ENCODE results near the gene STRIP2.

Gene STRIP2

DNA sequence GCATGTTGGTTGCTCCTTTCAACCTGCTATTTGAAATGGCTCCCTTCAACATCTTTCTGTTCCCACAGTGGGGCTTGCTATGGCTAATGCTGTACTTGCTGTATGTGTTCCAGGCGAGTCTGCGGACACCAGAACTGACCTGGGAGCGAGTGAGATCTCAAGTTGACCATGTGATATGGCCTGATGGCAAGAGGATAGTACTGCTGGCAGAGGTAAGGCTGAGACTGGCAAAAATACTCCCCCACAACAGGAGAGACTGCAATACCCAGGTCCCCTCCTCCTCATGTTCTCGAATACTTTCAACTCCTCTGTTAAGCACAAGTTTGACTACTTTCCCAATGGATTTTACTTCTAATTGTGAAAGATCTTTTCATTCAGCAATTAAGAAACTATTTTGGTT lies 11.5 kb upstream of the STRIP2 start:
- no peaks in the 10 kb centered on the region for H3K4me1 ChIP-seq (ENCODE audit: control insufficient read depth, insufficient read depth, low read length, poor library complexity, severe bottlenecking)
- WGBS, 2 experiments (ENCODE audit: insufficient coverage in 2 of 2), result 93 to 100% methylated on average over 1 to 3 of the region's 4 CpGs
- no peak overlapping the region for H3K4me3 ChIP-seq (ENCODE audit: extremely low read depth, insufficient read depth, low read length, poor library complexity, severe bottlenecking)
- H3K27ac ChIP-seq (ENCODE audit: low read depth, low read length, severe bottlenecking), result no peak overlapping the region
- H3K36me3 ChIP-seq (ENCODE audit: control insufficient read depth, insufficient read depth, low read length), result peaks cover 24% of the 10 kb centered on the region
- H3K9me3 ChIP-seq (ENCODE audit: control insufficient read depth, low read length), result no peaks in the 10 kb centered on the region

DNA sequence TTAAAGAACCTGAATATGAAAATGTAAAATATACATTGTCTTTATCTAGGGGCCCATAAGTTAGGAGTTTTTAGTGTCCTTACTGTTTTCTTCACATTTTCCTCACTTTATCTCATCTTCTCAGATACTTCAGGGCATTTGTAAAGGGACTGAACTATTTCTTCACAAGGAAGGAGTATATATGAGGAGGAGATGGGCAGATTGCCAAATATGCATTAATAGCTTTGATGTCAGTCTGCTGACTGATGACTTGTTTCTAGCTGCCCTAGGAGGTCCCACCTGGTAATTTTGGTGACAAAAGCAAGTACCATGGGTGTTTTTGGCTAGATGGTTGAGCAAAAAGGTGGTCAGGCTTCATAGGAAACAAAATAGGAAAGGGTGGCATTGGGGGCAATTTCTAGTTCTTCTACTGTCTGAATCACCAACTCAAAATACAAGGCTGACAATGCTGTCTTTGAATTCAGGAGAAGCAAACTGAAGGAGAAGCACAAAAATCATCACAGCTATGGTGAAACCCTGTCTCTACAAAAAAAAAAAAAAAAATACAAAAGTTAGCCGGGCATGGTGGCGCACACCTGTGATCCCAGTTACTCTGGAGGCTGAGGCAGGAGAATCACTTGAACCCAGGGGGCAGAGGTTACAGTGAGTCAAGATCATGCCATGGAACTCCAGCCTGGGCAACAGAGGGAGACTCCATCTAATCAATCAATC lies 10.4 kb upstream of the STRIP2 start:
- 100% methylated on average over 1 of the region's 2 CpGs for WGBS, 2 experiments (ENCODE audit: insufficient coverage in 2 of 2)
- peaks cover 25% of the 10 kb centered on the region for H3K36me3 ChIP-seq (ENCODE audit: control insufficient read depth, insufficient read depth, low read length)
- no peak overlapping the region for H3K4me3 ChIP-seq (ENCODE audit: extremely low read depth, insufficient read depth, low read length, poor library complexity, severe bottlenecking)
- H3K4me1 ChIP-seq (ENCODE audit: control insufficient read depth, insufficient read depth, low read length, poor library complexity, severe bottlenecking), result no peaks in the 10 kb centered on the region
- H3K9me3 ChIP-seq (ENCODE audit: control insufficient read depth, low read length), result no peaks in the 10 kb centered on the region
- H3K27ac ChIP-seq (ENCODE audit: low read depth, low read length, severe bottlenecking), result no peak overlapping the region

GRCh38 chr7:129426482-129426881 lies 7.8 kb upstream of the STRIP2 start:
- Histone ChIP-seq H3K4me3 (ENCODE audit: extremely low read depth, insufficient read depth, low read length, poor library complexity, severe bottlenecking) (no peak overlapping the region), H3K9me3 (ENCODE audit: control insufficient read depth, low read length) (no peaks in the 10 kb centered on the region), H3K36me3 (ENCODE audit: control insufficient read depth, insufficient read depth, low read length) (peaks cover 25% of the 10 kb centered on the region), H3K4me1 (ENCODE audit: control insufficient read depth, insufficient read depth, low read length, poor library complexity, severe bottlenecking) (no peaks in the 10 kb centered on the region), H3K27ac (ENCODE audit: low read depth, low read length, severe bottlenecking) (no peak overlapping the region)

- no peak overlapping the region for H3K4me3 ChIP-seq (ENCODE audit: extremely low read depth, insufficient read depth, low read length, poor library complexity, severe bottlenecking)
- H3K36me3 ChIP-seq (ENCODE audit: control insufficient read depth, insufficient read depth, low read length), result peaks cover 25% of the 10 kb centered on the region
- WGBS, 2 experiments (ENCODE audit: insufficient coverage in 2 of 2), result 71 to 78% methylated on average over 2 of the region's 2 CpGs
- no peak overlapping the region for H3K27ac ChIP-seq (ENCODE audit: low read depth, low read length, severe bottlenecking)
- H3K4me1 ChIP-seq (ENCODE audit: control insufficient read depth, insufficient read depth, low read length, poor library complexity, severe bottlenecking), result no peaks in the 10 kb centered on the region
- H3K9me3 ChIP-seq (ENCODE audit: control insufficient read depth, low read length), result no peaks in the 10 kb centered on the region
Observed at GRCh38 chr7:129427526-129428045, 6.6 kb upstream of the STRIP2 start.

DNA sequence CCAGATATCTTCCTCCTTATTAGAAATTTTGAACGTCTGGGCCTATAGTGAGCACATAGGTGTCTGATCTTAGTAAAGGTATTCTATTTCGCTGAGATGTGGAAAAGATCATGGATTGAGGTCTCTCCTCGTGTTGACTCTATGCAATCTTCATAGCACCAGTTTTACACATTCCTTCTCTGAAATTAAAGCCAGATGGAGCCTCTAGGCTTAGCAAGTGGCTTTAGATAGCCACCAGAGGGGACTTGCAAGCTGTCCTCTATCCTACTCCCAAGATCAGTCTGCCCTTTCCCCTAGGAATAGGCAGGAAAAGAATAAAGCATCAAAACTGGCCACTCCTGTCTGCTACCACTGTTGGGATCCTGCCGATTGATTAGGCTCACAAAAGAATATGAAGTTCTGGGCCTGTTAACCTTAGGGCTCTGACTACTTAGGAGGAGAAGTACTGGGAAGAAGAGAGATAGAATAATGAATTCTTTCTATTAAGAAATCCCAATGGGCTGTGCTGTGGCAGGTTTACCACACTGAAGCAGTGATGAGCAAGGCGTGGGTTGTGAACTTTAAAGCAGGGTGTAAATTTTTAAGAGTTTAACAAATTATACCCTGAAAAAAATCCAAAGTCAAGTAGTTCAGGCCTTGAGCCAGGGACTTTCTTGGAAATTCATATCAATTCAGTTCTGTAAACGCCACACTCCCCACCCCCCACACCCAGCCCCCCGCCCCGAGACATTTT lies 2.2 kb upstream of the STRIP2 start:
- 83 to 100% methylated on average over 1 to 2 of the region's 8 CpGs for WGBS, 2 experiments (ENCODE audit: insufficient coverage in 2 of 2)

GRCh38 chr7:129434675-129435318 lies 565 bp downstream of the STRIP2 start:
- WGBS, 2 experiments (ENCODE audit: insufficient coverage in 2 of 2), result 0% methylated on average over 17 to 30 of the region's 44 CpGs
- no peaks in the 10 kb centered on the region for H3K36me3 ChIP-seq (ENCODE audit: control insufficient read depth, insufficient read depth, low read length)
- peak overlapping the region; percentile 65 for H3K4me3 ChIP-seq (ENCODE audit: extremely low read depth, insufficient read depth, low read length, poor library complexity, severe bottlenecking)
- no peaks in the 10 kb centered on the region for H3K9me3 ChIP-seq (ENCODE audit: control insufficient read depth, low read length)
- peak overlapping the region; percentile 60 for H3K27ac ChIP-seq (ENCODE audit: low read depth, low read length, severe bottlenecking)
- H3K4me1 ChIP-seq (ENCODE audit: control insufficient read depth, insufficient read depth, low read length, poor library complexity, severe bottlenecking), result peaks cover 7% of the 10 kb centered on the region

More for the DNA sequence above, 2.2 kb upstream of the STRIP2 start:
- Histone ChIP-seq H3K4me1 (ENCODE audit: control insufficient read depth, insufficient read depth, low read length, poor library complexity, severe bottlenecking) (peaks cover 7% of the 10 kb centered on the region), H3K9me3 (ENCODE audit: control insufficient read depth, low read length) (no peaks in the 10 kb centered on the region), H3K36me3 (ENCODE audit: control insufficient read depth, insufficient read depth, low read length) (peaks cover 7% of the 10 kb centered on the region), H3K4me3 (ENCODE audit: extremely low read depth, insufficient read depth, low read length, poor library complexity, severe bottlenecking) (no peak overlapping the region), H3K27ac (ENCODE audit: low read depth, low read length, severe bottlenecking) (no peak overlapping the region)

- Histone ChIP-seq H3K36me3 (ENCODE audit: control insufficient read depth, insufficient read depth, low read length) (no peaks in the 10 kb centered on the region), H3K4me3 (ENCODE audit: extremely low read depth, insufficient read depth, low read length, poor library complexity, severe bottlenecking) (peak overlapping the region; percentile 65), H3K4me1 (ENCODE audit: control insufficient read depth, insufficient read depth, low read length, poor library complexity, severe bottlenecking) (peaks cover 7% of the 10 kb centered on the region), H3K9me3 (ENCODE audit: control insufficient read depth, low read length) (no peaks in the 10 kb centered on the region), H3K27ac (ENCODE audit: low read depth, low read length, severe bottlenecking) (no peak overlapping the region)
- 100% methylated on average over 2 of the region's 2 CpGs; no CpG with 5 or more reads in 1 of the 2 experiments for WGBS, 2 experiments (ENCODE audit: insufficient coverage in 2 of 2)
Observed at GRCh38 chr7:129435414-129435829, 1.2 kb downstream of the STRIP2 start.

GRCh38 chr7:129436335-129436923 lies 2.2 kb downstream of the STRIP2 start:
- H3K27ac ChIP-seq (ENCODE audit: low read depth, low read length, severe bottlenecking), result no peak overlapping the region
- peaks cover 7% of the 10 kb centered on the region for H3K4me1 ChIP-seq (ENCODE audit: control insufficient read depth, insufficient read depth, low read length, poor library complexity, severe bottlenecking)
- no peaks in the 10 kb centered on the region for H3K9me3 ChIP-seq (ENCODE audit: control insufficient read depth, low read length)
- no peak overlapping the region for H3K4me3 ChIP-seq (ENCODE audit: extremely low read depth, insufficient read depth, low read length, poor library complexity, severe bottlenecking)
- 89 to 97% methylated on average over 4 to 5 of the region's 5 CpGs for WGBS, 2 experiments (ENCODE audit: insufficient coverage in 2 of 2)
- no peaks in the 10 kb centered on the region for H3K36me3 ChIP-seq (ENCODE audit: control insufficient read depth, insufficient read depth, low read length)

DNA sequence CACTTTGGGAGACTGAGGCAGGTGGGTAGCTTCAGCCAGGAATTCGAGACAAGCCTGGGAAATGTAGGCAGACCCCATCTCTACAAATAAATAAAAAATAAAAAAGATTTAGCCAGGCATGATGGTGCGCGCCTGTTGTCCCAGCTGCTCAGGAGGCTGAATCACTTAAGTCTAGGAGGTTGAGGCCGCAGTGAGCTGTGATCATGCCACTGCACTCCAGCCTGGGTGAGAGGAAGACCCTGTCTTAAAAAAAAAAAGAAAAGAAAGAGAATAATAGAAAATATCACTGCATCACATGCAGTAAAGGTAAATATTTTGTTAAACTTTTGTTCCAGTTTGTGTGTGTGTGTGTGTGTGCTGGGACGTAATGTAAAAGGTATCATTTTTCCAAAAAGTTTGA lies 3.0 kb downstream of the STRIP2 start:
- Histone ChIP-seq H3K4me1 (ENCODE audit: control insufficient read depth, insufficient read depth, low read length, poor library complexity, severe bottlenecking) (peaks cover 7% of the 10 kb centered on the region), H3K27ac (ENCODE audit: low read depth, low read length, severe bottlenecking) (no peak overlapping the region), H3K4me3 (ENCODE audit: extremely low read depth, insufficient read depth, low read length, poor library complexity, severe bottlenecking) (no peak overlapping the region), H3K36me3 (ENCODE audit: control insufficient read depth, insufficient read depth, low read length) (no peaks in the 10 kb centered on the region), H3K9me3 (ENCODE audit: control insufficient read depth, low read length) (no peaks in the 10 kb centered on the region)
- 100% methylated on average over 1 to 2 of the region's 5 CpGs for WGBS, 2 experiments (ENCODE audit: insufficient coverage in 2 of 2)

GRCh38 chr7:129438281-129438838 lies 4.1 kb downstream of the STRIP2 start:
- WGBS, 2 experiments (ENCODE audit: insufficient coverage in 2 of 2), result 86 to 93% methylated on average over 3 to 4 of the region's 6 CpGs

More at GRCh38 chr7:129438281-129438838, 4.1 kb downstream of the STRIP2 start:
- Histone ChIP-seq H3K9me3 (ENCODE audit: control insufficient read depth, low read length) (no peaks in the 10 kb centered on the region), H3K27ac (ENCODE audit: low read depth, low read length, severe bottlenecking) (no peak overlapping the region), H3K4me1 (ENCODE audit: control insufficient read depth, insufficient read depth, low read length, poor library complexity, severe bottlenecking) (peaks cover 4% of the 10 kb centered on the region), H3K4me3 (ENCODE audit: extremely low read depth, insufficient read depth, low read length, poor library complexity, severe bottlenecking) (no peak overlapping the region), H3K36me3 (ENCODE audit: control insufficient read depth, insufficient read depth, low read length) (no peaks in the 10 kb centered on the region)
